ENCODE data around the gene DSCAML1. TPM values are rescaled to one million over a fixed set of nuclear protein-coding genes. Genes with fewer than 3 reads are reported as not detected.

Gene DSCAML1
- total RNA-seq, 1 experiment from 2014 or later, result 0.15 TPM

GRCh38 chr11:117442049-117442868 is 354.8 kb downstream of the DSCAML1 start:
- peaks cover 17 to 27% of the 10 kb centered on the region in 2 experiments for H3K4me1 Mint-ChIP-seq
- no peak overlapping the region for H3K4me2 ChIP-seq (ENCODE audit: insufficient read depth, insufficient read length, low read length)
- no peaks in the 10 kb centered on the region for H3K79me1 ChIP-seq (ENCODE audit: insufficient read depth, low read depth, low read length, poor library complexity, severe bottlenecking)
- no peak overlapping the region for H3K56ac ChIP-seq (ENCODE audit: insufficient read length, low read depth, low read length)
- no peak for DNase-seq
- H3K4ac ChIP-seq (ENCODE audit: low read depth, low read length), result no peak overlapping the region
- H2BK20ac ChIP-seq (ENCODE audit: low read depth, low read length, poor library complexity, severe bottlenecking), result no peak overlapping the region
- no peaks in the 10 kb centered on the region for H3K27me3 ChIP-seq (ENCODE audit: insufficient read depth, low read length)
- no peak overlapping the region for H2BK5ac ChIP-seq (ENCODE audit: insufficient read length, low read length)
- H3K23me2 ChIP-seq (ENCODE audit: insufficient read length, low read depth, low read length, poor library complexity, severe bottlenecking), result no peaks in the 10 kb centered on the region
- H2AK5ac ChIP-seq (ENCODE audit: insufficient read length, low read length), result no peak overlapping the region
- H4K91ac ChIP-seq (ENCODE audit: insufficient read length, low read depth, low read length), result no peak overlapping the region
- no peak overlapping the region for H3K27ac ChIP-seq (ENCODE audit: insufficient read length, low read depth, low read length)
- H4K5ac ChIP-seq (ENCODE audit: insufficient read length, low read depth, low read length), result no peak overlapping the region
- no peak overlapping the region for H3K9ac ChIP-seq (ENCODE audit: extremely low read depth, insufficient read length, low read length)
- peaks cover 22% of the 10 kb centered on the region for H3K27me3 Mint-ChIP-seq (ENCODE audit: low read depth)
- peaks cover 0 to 4% of the 10 kb centered on the region in 2 experiments; a peak in 2 of 5 replicates for H3K9me3 Mint-ChIP-seq
- no peaks in the 10 kb centered on the region for H3K4me1 ChIP-seq (ENCODE audit: insufficient read depth, low read length)
- H2BK12ac ChIP-seq (ENCODE audit: insufficient read length, low read depth, low read length), result no peak overlapping the region
- no peak overlapping the region for H2BK15ac ChIP-seq (ENCODE audit: low read depth, low read length)
- no peak overlapping the region for H2AFZ ChIP-seq (ENCODE audit: low read length)
- H3K27ac Mint-ChIP-seq, result no peak overlapping the region
- peak overlapping the region in 1 of 2 experiments; percentile 20; a peak in 1 of 5 replicates for H3K4me3 Mint-ChIP-seq
- H3K9me3 ChIP-seq (ENCODE audit: control insufficient read depth, low read depth, low read length), result no peaks in the 10 kb centered on the region
- H4K8ac ChIP-seq (replicated peaks; ENCODE audit: insufficient read length, low read depth, low read length), result no peak overlapping the region
- H4K20me1 ChIP-seq (ENCODE audit: control insufficient read depth, insufficient read depth, insufficient read length), result no peaks in the 10 kb centered on the region
- no peak overlapping the region for H3T11ph ChIP-seq (ENCODE audit: low read length)
- TF ChIP-seq CTCF (conservative IDR thresholded peaks at IDR 0.05), result no peak
- WGBS (ENCODE audit: extremely low coverage, insufficient read length, low lambda C conversion rate), result no CpG with 5 or more reads among the region's 16 CpGs
- H3K79me2 ChIP-seq (ENCODE audit: insufficient read depth, low read length), result no peaks in the 10 kb centered on the region
- no peaks in the 10 kb centered on the region for H3K36me3 Mint-ChIP-seq (ENCODE audit: insufficient read depth in 1 of 3, low read depth in 3 of 3)
- no peak overlapping the region for H3K14ac ChIP-seq (ENCODE audit: insufficient read depth, low read length)
- no peak overlapping the region for H3K23ac ChIP-seq (ENCODE audit: insufficient read length, low read depth, low read length)
- no peak overlapping the region for H3K18ac ChIP-seq (ENCODE audit: insufficient read length, low read depth, low read length)
- H2BK120ac ChIP-seq (ENCODE audit: low read depth, low read length, poor library complexity, severe bottlenecking), result no peak overlapping the region

Data from H9 (cell line).